Measurements from ENCODE around the gene SHKBP1. TPM values are rescaled to one million over a fixed set of nuclear protein-coding genes. Genes with fewer than 3 reads are reported as not detected.

Gene SHKBP1
- total and polyA plus RNA-seq, 2 of the 8 experiments (the other 6 are each of a cell fraction or from before 2014, with no cell fraction given) = 74.6 to 98.8 TPM

DNA sequence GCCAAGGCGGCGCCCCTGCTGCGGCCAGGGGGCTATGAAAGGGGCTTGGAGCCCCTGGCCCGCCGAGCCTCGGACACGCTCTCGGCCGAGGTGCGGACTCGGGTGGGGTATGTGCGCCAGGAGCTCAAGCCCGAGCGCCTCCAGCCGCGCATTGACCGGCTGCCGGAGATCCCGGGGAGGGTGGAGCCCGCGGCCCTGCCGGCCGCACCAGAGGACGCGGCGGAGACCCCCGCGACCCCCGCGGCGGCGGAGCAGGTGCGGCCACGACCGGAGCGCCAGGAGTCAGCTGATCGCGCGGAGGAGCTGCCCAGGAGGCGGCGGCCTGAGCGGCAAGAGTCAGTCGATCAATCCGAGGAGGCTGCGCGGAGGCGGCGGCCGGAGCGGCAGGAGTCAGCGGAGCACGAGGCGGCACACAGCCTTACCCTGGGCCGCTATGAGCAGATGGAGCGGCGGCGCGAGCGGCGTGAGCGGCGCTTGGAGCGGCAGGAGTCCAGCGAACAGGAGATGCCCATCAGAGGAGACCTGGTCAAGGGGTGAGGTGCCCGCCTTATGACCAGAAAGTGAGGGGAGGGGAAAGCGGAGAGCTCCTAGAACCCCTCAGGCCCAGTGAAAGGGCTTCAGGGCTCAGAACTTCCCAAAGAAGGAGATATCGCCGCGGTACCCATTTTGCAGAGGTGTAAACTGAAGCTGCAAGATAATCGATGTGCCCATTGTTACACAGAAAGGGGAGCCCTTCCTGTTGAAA, 8.8 kb upstream of the SHKBP1 start (continued):
- no peak for TF ChIP-seq ZNF274 (IDR thresholded peaks at IDR 0.05; ENCODE audit: borderline replicate concordance, extremely low read depth, low read length)
- no peak for TF ChIP-seq SP2 (IDR thresholded peaks at IDR 0.05; ENCODE audit: low read length)
- peak; percentile 37; the same call in 1 of the 2 replicates for TF ChIP-seq TAF1 (IDR thresholded peaks at IDR 0.05; ENCODE audit: low read depth, low read length)
- TF ChIP-seq MAFK (IDR thresholded peaks at IDR 0.05; ENCODE audit: low read depth, low read length) = no peak
- no peak for TF ChIP-seq SAP30 (IDR thresholded peaks at IDR 0.05; ENCODE audit: insufficient read depth, insufficient replicate concordance, low read length)
- no peak for TF ChIP-seq BACH1 (IDR thresholded peaks at IDR 0.05; ENCODE audit: low read length)
- TF ChIP-seq CBX8 (IDR thresholded peaks at IDR 0.05; ENCODE audit: borderline replicate concordance, low read depth, low read length) = no peak
- TF ChIP-seq, protein P1, sequence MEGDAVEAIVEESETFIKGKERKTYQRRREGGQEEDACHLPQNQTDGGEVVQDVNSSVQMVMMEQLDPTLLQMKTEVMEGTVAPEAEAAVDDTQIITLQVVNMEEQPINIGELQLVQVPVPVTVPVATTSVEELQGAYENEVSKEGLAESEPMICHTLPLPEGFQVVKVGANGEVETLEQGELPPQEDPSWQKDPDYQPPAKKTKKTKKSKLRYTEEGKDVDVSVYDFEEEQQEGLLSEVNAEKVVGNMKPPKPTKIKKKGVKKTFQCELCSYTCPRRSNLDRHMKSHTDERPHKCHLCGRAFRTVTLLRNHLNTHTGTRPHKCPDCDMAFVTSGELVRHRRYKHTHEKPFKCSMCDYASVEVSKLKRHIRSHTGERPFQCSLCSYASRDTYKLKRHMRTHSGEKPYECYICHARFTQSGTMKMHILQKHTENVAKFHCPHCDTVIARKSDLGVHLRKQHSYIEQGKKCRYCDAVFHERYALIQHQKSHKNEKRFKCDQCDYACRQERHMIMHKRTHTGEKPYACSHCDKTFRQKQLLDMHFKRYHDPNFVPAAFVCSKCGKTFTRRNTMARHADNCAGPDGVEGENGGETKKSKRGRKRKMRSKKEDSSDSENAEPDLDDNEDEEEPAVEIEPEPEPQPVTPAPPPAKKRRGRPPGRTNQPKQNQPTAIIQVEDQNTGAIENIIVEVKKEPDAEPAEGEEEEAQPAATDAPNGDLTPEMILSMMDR (IDR thresholded peaks at IDR 0.05; ENCODE audit: control extremely low read depth in 1 of 3, insufficient read depth in 1 of 3, low read depth in 1 of 3, low read length in 3 of 3) = no peak
- no peak for TF ChIP-seq POLR2AphosphoS5 (IDR thresholded peaks at IDR 0.05; ENCODE audit: low read depth, low read length)
- TF ChIP-seq GTF2F1 (IDR thresholded peaks at IDR 0.05; ENCODE audit: borderline replicate concordance, low read depth, low read length) = no peak
- TF ChIP-seq JUND (IDR thresholded peaks at IDR 0.05; ENCODE audit: low read length) = no peak
- TF ChIP-seq RBBP5 (IDR thresholded peaks at IDR 0.05; ENCODE audit: borderline replicate concordance, low read depth, low read length) = no peak
- peak; percentile 92 for TF ChIP-seq EZH2 (IDR thresholded peaks at IDR 0.05; ENCODE audit: low read depth, low read length, severe bottlenecking)
- no peak for TF ChIP-seq KDM5A (IDR thresholded peaks at IDR 0.05; ENCODE audit: low read length)
- TF ChIP-seq, protein P2, sequence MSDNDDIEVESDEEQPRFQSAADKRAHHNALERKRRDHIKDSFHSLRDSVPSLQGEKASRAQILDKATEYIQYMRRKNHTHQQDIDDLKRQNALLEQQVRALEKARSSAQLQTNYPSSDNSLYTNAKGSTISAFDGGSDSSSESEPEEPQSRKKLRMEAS (IDR thresholded peaks at IDR 0.05) = peak; percentile 81
- no peak for TF ChIP-seq CHD1 (IDR thresholded peaks at IDR 0.05; ENCODE audit: low read depth, low read length)
- TF ChIP-seq YY1 (IDR thresholded peaks at IDR 0.05; ENCODE audit: low read depth, low read length) = no peak
- TF ChIP-seq NRF1 (IDR thresholded peaks at IDR 0.05; ENCODE audit: low read depth, low read length) = no peak
- TF ChIP-seq KDM1A (IDR thresholded peaks at IDR 0.05; ENCODE audit: borderline replicate concordance, low read length) = peak; percentile 43; the same call in 1 of the 2 replicates
- TF ChIP-seq RNF2 (IDR thresholded peaks at IDR 0.05; ENCODE audit: borderline replicate concordance, low read depth, low read length, missing control alignments, poor library complexity, severe bottlenecking) = no peak
- no peak for TF ChIP-seq FOSL1 (IDR thresholded peaks at IDR 0.05; ENCODE audit: insufficient read depth, low read depth, low read length)
- no peak for TF ChIP-seq CEBPB (IDR thresholded peaks at IDR 0.05; ENCODE audit: low read depth, low read length)
